AG04449 (cell line): ENCODE data around the gene ZNF143.
A peak's percentile ranks its signal among the peaks of the same experiment; 100 is the strongest.

Source experiments
- CTCF ChIA-PET: fragments of 350-600 bp; formaldehyde crosslinking; extraction: SDS; loops from one replicate; lab custom pipeline; 2021; ENCODE audit warnings: antibody characterized with exemption; lab: Yijun Ruan, JAX
- POLR2A ChIA-PET: fragments of 400-600, 350-600 bp; formaldehyde crosslinking; extraction: SDS; loops from one replicate; lab custom pipeline; 2020; ENCODE audit warnings: antibody characterized with exemption, inconsistent platforms; lab: Yijun Ruan, JAX
- DNase-seq: peaks from one replicate; pipeline ENCODE4 v3.0.0-alpha.2; 2010; ENCODE audit warnings: low read depth, low spot score
- H3K4me3 ChIP-seq: 2 replicates; pipeline ENCODE4 v1.5.1; 2011; ENCODE audit warnings: low read depth, mild to moderate bottlenecking, control low read depth, low read length
- TF ChIP-seq, protein P1 (sequence below): IDR thresholded peaks from one replicate; pipeline ENCODE4 v1.5.1; 2011; ENCODE audit warnings: mild to moderate bottlenecking, moderate library complexity, low read length, control low read depth, inconsistent platforms; ENCODE audit not compliant: insufficient read depth; ENCODE audit errors: missing control alignments

The ZNF143 gene

DNA sequence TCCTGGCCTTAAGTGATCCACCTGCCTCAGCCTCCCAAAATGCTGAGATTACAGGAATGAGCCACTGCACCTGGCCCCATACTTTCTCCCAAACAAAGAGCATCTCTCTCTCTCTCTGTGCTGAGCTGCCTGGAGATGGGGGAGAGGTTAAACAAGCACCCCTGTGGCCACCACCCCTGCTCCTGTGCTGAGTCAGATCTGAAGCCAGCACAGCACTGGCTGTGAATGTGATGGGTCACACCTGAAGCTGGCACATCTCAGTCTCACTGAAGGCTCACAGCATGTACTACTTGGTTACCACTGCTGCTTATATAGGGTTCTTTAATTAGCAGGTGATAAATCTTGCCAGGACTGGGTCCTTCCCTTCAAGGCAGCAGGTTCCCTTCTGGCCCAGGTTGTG lies 101.9 kb downstream of the ZNF143 start:
- ChIA-PET CTCF (no interaction called here), POLR2A (no interaction called here)
- DNase-seq: no peak
- TF ChIP-seq, protein P1, sequence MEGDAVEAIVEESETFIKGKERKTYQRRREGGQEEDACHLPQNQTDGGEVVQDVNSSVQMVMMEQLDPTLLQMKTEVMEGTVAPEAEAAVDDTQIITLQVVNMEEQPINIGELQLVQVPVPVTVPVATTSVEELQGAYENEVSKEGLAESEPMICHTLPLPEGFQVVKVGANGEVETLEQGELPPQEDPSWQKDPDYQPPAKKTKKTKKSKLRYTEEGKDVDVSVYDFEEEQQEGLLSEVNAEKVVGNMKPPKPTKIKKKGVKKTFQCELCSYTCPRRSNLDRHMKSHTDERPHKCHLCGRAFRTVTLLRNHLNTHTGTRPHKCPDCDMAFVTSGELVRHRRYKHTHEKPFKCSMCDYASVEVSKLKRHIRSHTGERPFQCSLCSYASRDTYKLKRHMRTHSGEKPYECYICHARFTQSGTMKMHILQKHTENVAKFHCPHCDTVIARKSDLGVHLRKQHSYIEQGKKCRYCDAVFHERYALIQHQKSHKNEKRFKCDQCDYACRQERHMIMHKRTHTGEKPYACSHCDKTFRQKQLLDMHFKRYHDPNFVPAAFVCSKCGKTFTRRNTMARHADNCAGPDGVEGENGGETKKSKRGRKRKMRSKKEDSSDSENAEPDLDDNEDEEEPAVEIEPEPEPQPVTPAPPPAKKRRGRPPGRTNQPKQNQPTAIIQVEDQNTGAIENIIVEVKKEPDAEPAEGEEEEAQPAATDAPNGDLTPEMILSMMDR: no peak
- H3K4me3 ChIP-seq: no peak overlapping the region

GRCh38 chr11:9563196-9563730 lies 102.5 kb downstream of the ZNF143 start:
- no peak for DNase-seq
- ChIA-PET POLR2A (no interaction called here), CTCF (interaction anchor here (1.4 kb wide), 1 partner anchor 50 kb away, joined by 3 read pairs; no protein-coding TSS in a partner anchor)
- TF ChIP-seq, protein P1: no peak
- H3K4me3 ChIP-seq: no peak overlapping the region

DNA sequence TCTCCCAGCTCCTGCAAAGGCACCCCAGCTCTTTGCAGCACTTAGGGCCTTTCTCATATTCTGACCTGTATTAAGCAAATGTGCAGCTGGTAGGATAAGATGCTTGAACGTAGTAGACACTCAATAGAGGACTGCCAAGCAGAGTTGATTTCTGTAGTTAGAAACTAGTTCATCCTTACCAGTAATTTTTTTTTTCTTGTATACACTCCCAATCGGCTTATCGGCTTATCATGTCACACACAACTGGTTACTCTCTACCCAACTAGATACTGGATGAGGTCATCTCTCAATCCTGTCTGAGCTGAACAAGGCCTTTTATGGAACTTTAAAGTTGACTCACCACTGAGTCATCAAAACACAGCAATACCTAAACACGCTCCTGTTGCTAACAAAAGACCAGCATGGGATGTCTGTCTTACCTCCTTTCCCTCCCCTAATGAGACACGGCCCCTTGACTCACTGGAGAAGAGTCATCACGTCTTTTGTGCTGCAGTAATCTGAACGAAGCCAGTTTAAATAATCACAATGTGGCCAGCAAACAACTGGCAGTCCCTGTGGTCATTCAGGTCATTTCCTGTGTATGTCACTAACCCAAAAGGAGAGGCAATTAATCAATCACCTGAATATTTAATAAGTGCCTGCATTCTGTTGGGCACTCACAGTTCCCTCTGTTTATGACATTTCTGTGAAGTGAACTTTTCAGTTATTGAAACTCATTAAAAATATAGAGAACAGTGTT lies 105.2 kb downstream of the ZNF143 start:
- CTCF ChIA-PET: interaction anchor here (1.1 to 3.0 kb wide), 5 partner anchors 10 to 59 kb away, joined by 3 to 10 read pairs (median 4); no protein-coding TSS in a partner anchor
- no peak overlapping the region for H3K4me3 ChIP-seq
- peak; percentile 100 for DNase-seq
- TF ChIP-seq, protein P1: no peak
- POLR2A ChIA-PET: interaction anchor here (0.6 to 0.7 kb wide), 2 partner anchors 105 to 793 kb away, joined by 3 read pairs; partner anchors contain the start of gene ZNF143

- TF ChIP-seq, protein P1: no peak
- ChIA-PET POLR2A (no interaction called here), CTCF (interaction anchor here (0.6 to 3.0 kb wide), 7 partner anchors 10 to 732 kb away, joined by 3 to 10 read pairs (median 3); no protein-coding TSS in a partner anchor)
- DNase-seq: no peak
- H3K4me3 ChIP-seq: no peak overlapping the region
These were observed 105.8 kb downstream of the ZNF143 start for GRCh38 chr11:9566561-9567063.

GRCh38 chr11:9567401-9567800 lies 106.6 kb downstream of the ZNF143 start:
- ChIA-PET POLR2A (no interaction called here), CTCF (interaction anchor here (0.6 to 2.4 kb wide), 3 partner anchors 45 to 731 kb away, joined by 3 to 5 read pairs (median 3); no protein-coding TSS in a partner anchor)
- DNase-seq: no peak
- TF ChIP-seq, protein P1: no peak
- H3K4me3 ChIP-seq: no peak overlapping the region
